ENCODE results near the gene SLC26A9.

SLC26A9 gene

DNA sequence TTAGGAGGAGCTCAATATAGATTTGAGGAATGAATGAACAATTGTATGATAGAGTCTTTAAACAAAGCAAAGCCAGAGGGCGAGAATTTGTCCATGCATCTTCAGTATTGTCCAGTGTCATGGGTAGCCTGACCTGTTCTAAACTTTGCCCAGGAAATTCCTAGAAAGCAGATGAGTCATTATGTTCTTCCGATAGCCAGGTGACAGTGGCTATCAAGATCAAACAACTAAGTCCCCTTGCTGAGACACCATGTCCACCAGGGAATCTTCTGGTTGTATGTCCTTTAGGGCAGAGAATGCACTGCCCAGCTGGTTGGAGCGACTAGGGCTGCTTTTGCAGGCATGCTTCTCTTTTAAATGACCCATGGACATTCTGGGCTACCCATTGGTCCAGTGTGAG, 1.8 kb upstream of the SLC26A9 start:
- TF ChIP-seq, protein P1, sequence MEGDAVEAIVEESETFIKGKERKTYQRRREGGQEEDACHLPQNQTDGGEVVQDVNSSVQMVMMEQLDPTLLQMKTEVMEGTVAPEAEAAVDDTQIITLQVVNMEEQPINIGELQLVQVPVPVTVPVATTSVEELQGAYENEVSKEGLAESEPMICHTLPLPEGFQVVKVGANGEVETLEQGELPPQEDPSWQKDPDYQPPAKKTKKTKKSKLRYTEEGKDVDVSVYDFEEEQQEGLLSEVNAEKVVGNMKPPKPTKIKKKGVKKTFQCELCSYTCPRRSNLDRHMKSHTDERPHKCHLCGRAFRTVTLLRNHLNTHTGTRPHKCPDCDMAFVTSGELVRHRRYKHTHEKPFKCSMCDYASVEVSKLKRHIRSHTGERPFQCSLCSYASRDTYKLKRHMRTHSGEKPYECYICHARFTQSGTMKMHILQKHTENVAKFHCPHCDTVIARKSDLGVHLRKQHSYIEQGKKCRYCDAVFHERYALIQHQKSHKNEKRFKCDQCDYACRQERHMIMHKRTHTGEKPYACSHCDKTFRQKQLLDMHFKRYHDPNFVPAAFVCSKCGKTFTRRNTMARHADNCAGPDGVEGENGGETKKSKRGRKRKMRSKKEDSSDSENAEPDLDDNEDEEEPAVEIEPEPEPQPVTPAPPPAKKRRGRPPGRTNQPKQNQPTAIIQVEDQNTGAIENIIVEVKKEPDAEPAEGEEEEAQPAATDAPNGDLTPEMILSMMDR (IDR thresholded peaks at IDR 0.05; ENCODE audit: extremely low read depth, insufficient read depth, missing control alignments) = no peak
- DNase-seq (ENCODE audit: low spot score) = no peak

DNA sequence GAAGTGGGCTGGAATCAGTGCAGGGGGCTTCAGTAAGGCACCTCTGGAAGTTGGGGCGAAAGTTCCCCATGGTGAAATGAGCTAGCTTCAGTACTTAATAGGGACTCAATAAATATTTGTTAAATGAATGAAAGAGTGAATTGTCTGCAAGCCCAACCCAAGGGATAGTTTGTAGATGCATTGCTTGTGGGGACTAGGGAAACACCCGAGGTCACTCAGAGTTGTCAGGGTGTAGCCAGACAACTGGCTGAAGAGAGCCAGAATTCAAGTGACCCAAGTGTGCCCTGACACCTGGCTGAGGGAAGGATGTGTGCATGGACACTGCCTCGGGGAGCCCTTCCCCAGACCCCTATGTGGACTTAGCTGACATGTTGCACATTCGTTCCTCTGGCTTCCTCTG, 1.3 kb upstream of the SLC26A9 start:
- TF ChIP-seq, protein P1 (IDR thresholded peaks at IDR 0.05; ENCODE audit: extremely low read depth, insufficient read depth, missing control alignments) = no peak
- DNase-seq (ENCODE audit: low spot score) = no peak
- in situ Hi-C loops (cut with MboI; ENCODE audit: low pct_unique_long_range_greater_than_20kb, low sequenced_read_pairs, unreplicated experiment) = no loop called here

More for the DNA sequence above, 1.8 kb upstream of the SLC26A9 start:
- in situ Hi-C loops (cut with MboI; ENCODE audit: low pct_unique_long_range_greater_than_20kb, low sequenced_read_pairs, unreplicated experiment) = no loop called here

DNA sequence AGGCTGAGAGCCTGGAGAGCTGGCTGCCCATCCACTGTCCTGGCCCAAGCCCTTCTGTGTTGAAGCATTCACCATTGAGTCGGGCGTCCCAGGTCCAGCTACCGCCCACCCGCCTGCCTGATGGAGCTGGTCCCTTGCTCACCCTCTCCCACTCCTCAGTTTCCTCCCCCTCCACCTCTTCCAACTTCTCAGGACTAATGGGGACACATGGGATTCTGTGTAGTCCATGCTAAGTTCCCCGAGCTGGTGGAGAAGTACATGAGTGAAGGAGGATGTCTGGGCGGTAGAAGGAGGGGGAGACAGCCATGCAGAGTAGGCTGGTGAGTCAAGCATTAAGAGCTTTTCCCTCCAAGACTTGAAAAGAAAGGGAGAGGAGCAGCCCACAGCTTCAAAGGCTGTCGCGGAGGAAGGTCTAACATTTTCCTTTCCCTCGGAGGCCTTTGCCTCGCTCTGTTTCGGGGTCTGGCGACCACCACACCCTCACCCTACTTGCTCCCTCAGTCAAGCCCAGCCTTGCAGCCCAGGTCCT, 561 bp downstream of the SLC26A9 start:
- DNase-seq (ENCODE audit: low spot score) = no peak
- in situ Hi-C loops (cut with MboI; ENCODE audit: low pct_unique_long_range_greater_than_20kb, low sequenced_read_pairs, unreplicated experiment) = no loop called here
- TF ChIP-seq, protein P1 (IDR thresholded peaks at IDR 0.05; ENCODE audit: extremely low read depth, insufficient read depth, missing control alignments) = no peak

DNA sequence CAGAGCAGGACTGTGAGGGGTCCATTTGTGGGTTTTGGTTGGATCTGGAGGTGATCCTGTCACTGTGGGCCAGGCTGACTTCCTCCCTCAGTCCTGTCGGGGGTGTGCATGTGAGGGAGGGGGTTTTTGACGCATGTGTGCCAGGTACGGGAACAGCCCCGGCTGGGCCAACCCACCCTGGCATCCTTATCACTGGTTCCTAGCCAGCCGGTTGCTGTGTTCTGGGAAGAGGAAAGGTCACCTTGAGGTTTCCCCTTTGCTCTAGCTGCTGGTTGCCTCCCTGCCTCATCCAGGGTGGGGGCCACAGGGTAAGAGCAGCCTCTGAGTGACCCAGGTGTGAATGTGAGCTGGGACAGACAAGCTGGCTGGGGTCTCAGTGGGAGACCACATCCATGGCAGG, 2.5 kb downstream of the SLC26A9 start:
- in situ Hi-C loops (cut with MboI; ENCODE audit: low pct_unique_long_range_greater_than_20kb, low sequenced_read_pairs, unreplicated experiment) = no loop called here
- TF ChIP-seq, protein P1 (IDR thresholded peaks at IDR 0.05; ENCODE audit: extremely low read depth, insufficient read depth, missing control alignments) = no peak
- no peak for DNase-seq (ENCODE audit: low spot score)

DNA sequence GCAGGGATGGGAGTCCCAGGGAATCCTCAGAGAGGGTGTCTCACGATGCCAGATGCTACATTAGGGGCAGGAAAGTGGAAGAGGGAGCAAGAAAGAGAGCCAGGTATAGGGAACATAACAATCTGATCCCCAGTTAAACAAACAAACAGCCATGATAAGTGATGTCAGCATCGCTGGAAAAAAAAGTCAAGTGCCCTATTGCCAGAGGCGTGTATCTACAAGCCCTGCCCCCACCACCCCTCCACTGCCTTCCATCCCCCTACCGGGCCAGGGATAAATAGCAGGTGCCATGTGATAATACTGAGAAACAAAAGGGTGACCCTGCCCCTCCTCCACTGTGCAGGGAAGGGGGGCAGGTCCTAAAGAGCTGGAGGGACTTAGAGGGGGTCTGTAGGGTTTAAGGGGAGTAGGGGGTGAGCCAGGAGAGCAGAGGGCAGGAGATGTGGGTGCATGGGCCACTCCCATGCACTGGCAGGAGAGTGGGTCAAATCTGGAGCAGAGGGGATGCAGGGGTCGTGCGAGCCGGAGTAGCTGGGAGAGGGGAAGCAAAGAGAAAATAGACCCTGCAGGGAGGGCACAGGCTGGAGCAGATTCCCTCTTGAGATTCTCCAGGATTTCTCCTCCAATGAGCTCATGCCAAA, 3.4 kb downstream of the SLC26A9 start:
- in situ Hi-C loops (cut with MboI; ENCODE audit: low pct_unique_long_range_greater_than_20kb, low sequenced_read_pairs, unreplicated experiment) = no loop called here
- DNase-seq (ENCODE audit: low spot score) = peak; percentile 34
- TF ChIP-seq, protein P1 (IDR thresholded peaks at IDR 0.05; ENCODE audit: extremely low read depth, insufficient read depth, missing control alignments) = no peak

DNA sequence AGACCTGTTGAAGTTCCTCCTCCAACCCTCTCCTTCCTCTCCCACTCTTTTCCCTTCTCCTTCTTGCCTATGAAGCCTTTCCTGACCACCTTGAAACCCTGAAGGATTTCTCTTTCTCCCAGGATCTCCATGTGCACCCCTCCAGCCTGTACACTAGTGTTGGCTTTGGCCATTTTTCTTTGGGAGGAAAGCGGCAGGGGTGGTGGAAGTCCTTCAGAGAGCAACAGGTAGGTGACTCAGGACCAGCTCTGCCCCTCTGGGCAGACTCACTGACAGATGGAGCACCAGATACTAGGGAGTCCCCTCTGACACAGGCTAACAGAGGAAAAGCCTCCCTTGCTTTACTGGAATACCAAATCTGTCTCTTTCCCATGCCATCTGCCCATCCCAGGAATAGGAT, 4.6 kb downstream of the SLC26A9 start:
- no peak for DNase-seq (ENCODE audit: low spot score)
- TF ChIP-seq, protein P1 (IDR thresholded peaks at IDR 0.05; ENCODE audit: extremely low read depth, insufficient read depth, missing control alignments) = no peak
- in situ Hi-C loops (cut with MboI; ENCODE audit: low pct_unique_long_range_greater_than_20kb, low sequenced_read_pairs, unreplicated experiment) = no loop called here

All from GM13977 (cell line).